ENCODE results near the gene ANKRD45. TPM values are rescaled to one million over a fixed set of nuclear protein-coding genes. Genes with fewer than 3 reads are reported as not detected.

ANKRD45 gene
- total and polyA plus RNA-seq, 2 of the 8 experiments (the other 6 are each of a cell fraction or from before 2014, with no cell fraction given), result 0.41 to 2.8 TPM

DNA sequence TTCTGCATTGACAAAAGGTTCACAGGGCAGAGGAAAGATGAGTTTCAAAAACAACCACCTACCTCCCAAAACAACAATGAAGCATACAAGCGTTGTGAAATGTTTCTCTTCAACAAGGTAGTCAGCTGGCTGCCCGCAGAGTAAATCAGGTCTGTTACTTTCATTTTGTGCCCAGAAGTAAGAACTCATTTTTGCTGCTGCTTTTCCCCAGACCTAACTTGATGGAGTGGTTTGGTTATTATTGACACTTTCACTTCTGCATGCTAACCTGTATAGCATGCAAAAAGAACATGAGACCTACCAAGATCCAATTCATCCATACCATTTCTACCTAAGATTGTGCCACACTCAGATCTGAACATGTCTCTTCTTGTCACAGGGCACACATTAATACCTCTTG lies 68.1 kb downstream of the ANKRD45 start:
- Histone ChIP-seq H2BK15ac (ENCODE audit: low read length) (no peak overlapping the region), H3K4me3 (ENCODE audit: extremely low read depth in 1 of 4, insufficient read depth in 2 of 4, low read depth in 3 of 4, low read length in 4 of 4) (no peak overlapping the region), H3K4me2 (ENCODE audit: insufficient read depth in 1 of 2, low read depth in 2 of 2, low read length in 2 of 2) (no peak overlapping the region), H3K56ac (replicated peaks; ENCODE audit: insufficient read length, low read depth, low read length) (no peak overlapping the region), H3K79me2 (ENCODE audit: control insufficient read depth in 1 of 2, insufficient read depth in 2 of 2, low read length in 2 of 2) (no peaks in the 10 kb centered on the region), H3K27me3 (replicated peaks in 1 of 4; ENCODE audit: control insufficient read depth in 3 of 4, extremely low read depth in 1 of 4, insufficient read depth in 3 of 4, low read length in 3 of 4) (no peaks in the 10 kb centered on the region), H3K36me3 (ENCODE audit: control insufficient read depth in 2 of 4, insufficient read depth in 4 of 4, low read length in 3 of 4) (no peaks in the 10 kb centered on the region), H2BK120ac (replicated peaks; ENCODE audit: low read depth, low read length) (no peak overlapping the region), H3K79me1 (ENCODE audit: low read depth, low read length) (no peaks in the 10 kb centered on the region), H3K14ac (ENCODE audit: insufficient read length) (no peak overlapping the region), H3K18ac (ENCODE audit: extremely low read depth, low read length) (no peak overlapping the region), H4K20me1 (replicated peaks in 1 of 2; ENCODE audit: control insufficient read depth in 1 of 2, insufficient read depth in 2 of 2, low read length in 2 of 2) (no peaks in the 10 kb centered on the region), H3K4ac (replicated peaks; ENCODE audit: insufficient read length, low read depth, low read length) (no peak overlapping the region), H2BK12ac (ENCODE audit: low read depth, low read length) (no peak overlapping the region), H2BK20ac (ENCODE audit: low read length) (no peak overlapping the region), H4K91ac (replicated peaks; ENCODE audit: insufficient read length, low read length) (no peak overlapping the region), H3K9ac (replicated peaks in 1 of 4; ENCODE audit: extremely low read depth in 1 of 4, low read depth in 3 of 4, low read length in 3 of 4) (no peak overlapping the region), H3K4me1 (replicated peaks in 1 of 4; ENCODE audit: control insufficient read depth in 3 of 4, insufficient read depth in 4 of 4, low read length in 3 of 4) (no peaks in the 10 kb centered on the region), H2AFZ (ENCODE audit: low read length) (no peak overlapping the region), H2BK5ac (ENCODE audit: low read depth, low read length) (no peak overlapping the region), H3K23ac (ENCODE audit: insufficient read length) (no peak overlapping the region), H4K8ac (ENCODE audit: extremely low read depth, insufficient read depth, low read length) (no peak overlapping the region), H3K27ac (ENCODE audit: low read depth, low read length) (no peak overlapping the region), H3K9me3 (ENCODE audit: insufficient read depth in 2 of 2, low read depth in 1 of 2, low read length in 1 of 2) (no peaks in the 10 kb centered on the region), H2AK5ac (ENCODE audit: low read depth, low read length) (no peak overlapping the region), H4K5ac (ENCODE audit: insufficient read length, low read depth, low read length) (no peak overlapping the region), H3K23me2 (ENCODE audit: low read depth, low read length) (no peaks in the 10 kb centered on the region)
- ChIA-PET CTCF (ENCODE audit: partially characterized antibody) (no interaction called here), POLR2A (ENCODE audit: partially characterized antibody) (no interaction called here)
- WGBS, 2 experiments (ENCODE audit: extremely low coverage in 1 of 2, insufficient coverage in 1 of 2, insufficient read length in 1 of 2, insufficient replicate concordance in 2 of 2, low coverage in 1 of 2, low lambda C conversion rate in 2 of 2, missing lambda C conversion rate in 1 of 2), result 94% methylated on average over 2 of the region's 2 CpGs; no CpG with 5 or more reads in 1 of the 2 experiments
- TF ChIP-seq CHD1 (IDR thresholded peaks at IDR 0.05; ENCODE audit: low read depth, low read length), result no peak
- TF ChIP-seq JUN (IDR thresholded peaks at IDR 0.05; ENCODE audit: low read depth, low read length), result no peak
- TF ChIP-seq, protein P1, sequence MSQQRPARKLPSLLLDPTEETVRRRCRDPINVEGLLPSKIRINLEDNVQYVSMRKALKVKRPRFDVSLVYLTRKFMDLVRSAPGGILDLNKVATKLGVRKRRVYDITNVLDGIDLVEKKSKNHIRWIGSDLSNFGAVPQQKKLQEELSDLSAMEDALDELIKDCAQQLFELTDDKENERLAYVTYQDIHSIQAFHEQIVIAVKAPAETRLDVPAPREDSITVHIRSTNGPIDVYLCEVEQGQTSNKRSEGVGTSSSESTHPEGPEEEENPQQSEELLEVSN (IDR thresholded peaks at IDR 0.05), result no peak
- TF ChIP-seq, protein P2, sequence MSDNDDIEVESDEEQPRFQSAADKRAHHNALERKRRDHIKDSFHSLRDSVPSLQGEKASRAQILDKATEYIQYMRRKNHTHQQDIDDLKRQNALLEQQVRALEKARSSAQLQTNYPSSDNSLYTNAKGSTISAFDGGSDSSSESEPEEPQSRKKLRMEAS (IDR thresholded peaks at IDR 0.05), result no peak
- no peak for TF ChIP-seq SP4 (IDR thresholded peaks at IDR 0.05; ENCODE audit: low read length)
- no peak for TF ChIP-seq HDAC6 (IDR thresholded peaks at IDR 0.05; ENCODE audit: low read depth, low read length)
- no peak for TF ChIP-seq RBBP5 (IDR thresholded peaks at IDR 0.05; ENCODE audit: borderline replicate concordance, low read depth, low read length)
- no peak for TF ChIP-seq GTF2F1 (IDR thresholded peaks at IDR 0.05; ENCODE audit: borderline replicate concordance, low read depth, low read length)
- no peak for TF ChIP-seq CHD2 (IDR thresholded peaks at IDR 0.05; ENCODE audit: low read length)
- no peak for TF ChIP-seq CTBP2 (IDR thresholded peaks at IDR 0.05; ENCODE audit: borderline replicate concordance, insufficient read depth, insufficient read length, low read length)
- no peak for TF ChIP-seq CREB1 (IDR thresholded peaks at IDR 0.05)
- FAIRE-seq, result no peak
- no peak for DNase-seq (ENCODE audit: low read depth in 1 of 2, low spot score in 2 of 2)
